ENCODE measurements around the gene PHF23. TPM values are rescaled to one million over a fixed set of nuclear protein-coding genes. Genes with fewer than 3 reads are reported as not detected.
A peak's percentile ranks its signal among the peaks of the same experiment; 100 is the strongest.

Gene PHF23
- total and polyA plus RNA-seq, 2 of the 4 experiments (the other 2 are of a cell fraction), result 44.8 to 58.5 TPM

GRCh38 chr17:7219229-7219811 is 19.9 kb downstream of the PHF23 start:
- in situ Hi-C loops (cut with MboI; ENCODE audit: low sequenced_read_pairs), result no loop called here
- peaks cover 55% of the 10 kb centered on the region for H4K20me1 ChIP-seq (ENCODE audit: insufficient read depth, low read length)
- no TSS peak for BruUV-seq (replicated peaks)

More at GRCh38 chr17:7219229-7219811, 19.9 kb downstream of the PHF23 start:
- DNase-seq (no peak), ATAC-seq (ENCODE audit: low read depth) (no peak)
- Histone ChIP-seq H2AK5ac (ENCODE audit: low read depth, low read length) (peak overlapping the region; percentile 93), H3K9me3 (ENCODE audit: control insufficient read depth, insufficient read depth, low read length) (no peaks in the 10 kb centered on the region), H3K36me3 (ENCODE audit: control insufficient read depth, insufficient read depth, low read length) (peaks cover 33% of the 10 kb centered on the region), H2BK20ac (ENCODE audit: low read depth, low read length) (peak overlapping the region; percentile 18; the same call in 1 of the 2 replicates), H3K4me1 (ENCODE audit: control insufficient read depth, insufficient read depth, low read length) (peaks cover 24% of the 10 kb centered on the region), H3K27me3 (ENCODE audit: control insufficient read depth, insufficient read depth, low read length) (no peaks in the 10 kb centered on the region), H3K23ac (ENCODE audit: low read depth, low read length) (peak overlapping the region; percentile 81; the same call in 1 of the 2 replicates), H3K4ac (ENCODE audit: low read depth, low read length) (peak overlapping the region; percentile 99), H3K4me2 (ENCODE audit: low read depth, low read length) (peak overlapping the region; percentile 72), H4K5ac (ENCODE audit: low read depth, low read length) (peak overlapping the region; percentile 66), H2BK5ac (ENCODE audit: low read depth, low read length, poor library complexity, severe bottlenecking) (peak overlapping the region; percentile 86), H3K56ac (ENCODE audit: extremely low read depth, insufficient read depth, low read length) (peak overlapping the region; percentile 20; the same call in 1 of the 2 replicates), H3K4me3 (ENCODE audit: insufficient read depth, low read depth, low read length) (peak overlapping the region; percentile 33), H3K14ac (replicated peaks; ENCODE audit: low read depth, low read length) (peak overlapping the region; percentile 90), H4K8ac (ENCODE audit: low read depth in 2 of 2, low read length in 2 of 2) (peak overlapping the region; percentile 98 to 99), H3K9me1 (ENCODE audit: insufficient read depth, low read length) (peaks cover 21% of the 10 kb centered on the region; the same call in 1 of the 2 replicates), H2AFZ (replicated peaks; ENCODE audit: low read length, poor library complexity) (peak overlapping the region; percentile 95), H3K9ac (ENCODE audit: low read depth, low read length) (peak overlapping the region; percentile 67), H3K18ac (ENCODE audit: low read depth, low read length) (peak overlapping the region; percentile 27; the same call in 1 of the 2 replicates), H2AK9ac (replicated peaks; ENCODE audit: low read depth, low read length, poor library complexity) (peak overlapping the region; percentile 93), H4K91ac (ENCODE audit: insufficient read depth, low read depth, low read length) (peak overlapping the region; percentile 97), H2BK120ac (ENCODE audit: low read depth, low read length) (peak overlapping the region; percentile 86), H3K27ac (ENCODE audit: insufficient read depth, low read length) (peak overlapping the region; percentile 77), H3K79me1 (ENCODE audit: low read depth in 1 of 2, low read length in 2 of 2) (peaks cover 12 to 87% of the 10 kb centered on the region in 2 experiments), H2BK15ac (ENCODE audit: low read depth, low read length) (peak overlapping the region; percentile 78; the same call in 2 of the 3 replicates)
- CTCF ChIA-PET, result interaction anchor here (1.0 kb wide), 1 partner anchor 20 kb away, joined by 3 read pairs; the partner anchor contains the start of gene PHF23
- intact Hi-C loops (cut with micrococcal nuclease), result no loop called here
- dilution Hi-C loops (cut with HindIII; ENCODE audit: low sequenced_read_pairs, unreplicated experiment), result no loop called here
- POLR2A ChIA-PET (ENCODE audit: unreplicated experiment), result interaction anchor here (0.6 to 1.4 kb wide), 3 partner anchors 10 to 174 kb away, joined by 3 to 5 read pairs (median 4); no protein-coding TSS in a partner anchor
- no peak for TF ChIP-seq SMC3 (IDR thresholded peaks at IDR 0.05; ENCODE audit: low read depth, low read length)
- no peak for TF ChIP-seq RCOR1 (IDR thresholded peaks at IDR 0.05; ENCODE audit: insufficient replicate concordance, low read length)
- TF ChIP-seq, protein P1, sequence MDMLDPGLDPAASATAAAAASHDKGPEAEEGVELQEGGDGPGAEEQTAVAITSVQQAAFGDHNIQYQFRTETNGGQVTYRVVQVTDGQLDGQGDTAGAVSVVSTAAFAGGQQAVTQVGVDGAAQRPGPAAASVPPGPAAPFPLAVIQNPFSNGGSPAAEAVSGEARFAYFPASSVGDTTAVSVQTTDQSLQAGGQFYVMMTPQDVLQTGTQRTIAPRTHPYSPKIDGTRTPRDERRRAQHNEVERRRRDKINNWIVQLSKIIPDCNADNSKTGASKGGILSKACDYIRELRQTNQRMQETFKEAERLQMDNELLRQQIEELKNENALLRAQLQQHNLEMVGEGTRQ (IDR thresholded peaks at IDR 0.05; ENCODE audit: low read depth, low read length), result no peak
- no peak for TF ChIP-seq CTCF (conservative IDR thresholded peaks at IDR 0.05; ENCODE audit: low read depth, low read length)
- TF ChIP-seq CHD1 (IDR thresholded peaks at IDR 0.05; ENCODE audit: low read depth, low read length), result no peak
- no peak for TF ChIP-seq NFE2L2 (IDR thresholded peaks at IDR 0.05; ENCODE audit: low read depth, low read length)
- TF ChIP-seq RFX5 (IDR thresholded peaks at IDR 0.05; ENCODE audit: low read depth, low read length), result no peak
- no peak for TF ChIP-seq MAFK (IDR thresholded peaks at IDR 0.05; ENCODE audit: low read depth, low read length)
- no peak for TF ChIP-seq MXI1 (IDR thresholded peaks at IDR 0.05; ENCODE audit: borderline replicate concordance, low read depth, low read length)
- WGBS, 2 experiments (ENCODE audit: extremely low coverage in 2 of 2, insufficient read length in 1 of 2), result 81% methylated on average over 3 of the region's 12 CpGs; no CpG with 5 or more reads in 1 of the 2 experiments

All from IMR-90 (cell line).